OCI-M2 (cell line): ENCODE measurements around the gene IL12A.

Experiments used
- DNase-seq: peaks from one replicate; lab custom pipeline; 2025; ENCODE audit not compliant: unreplicated experiment; lab: John Stamatoyannopoulos, UW

Gene IL12A

DNA sequence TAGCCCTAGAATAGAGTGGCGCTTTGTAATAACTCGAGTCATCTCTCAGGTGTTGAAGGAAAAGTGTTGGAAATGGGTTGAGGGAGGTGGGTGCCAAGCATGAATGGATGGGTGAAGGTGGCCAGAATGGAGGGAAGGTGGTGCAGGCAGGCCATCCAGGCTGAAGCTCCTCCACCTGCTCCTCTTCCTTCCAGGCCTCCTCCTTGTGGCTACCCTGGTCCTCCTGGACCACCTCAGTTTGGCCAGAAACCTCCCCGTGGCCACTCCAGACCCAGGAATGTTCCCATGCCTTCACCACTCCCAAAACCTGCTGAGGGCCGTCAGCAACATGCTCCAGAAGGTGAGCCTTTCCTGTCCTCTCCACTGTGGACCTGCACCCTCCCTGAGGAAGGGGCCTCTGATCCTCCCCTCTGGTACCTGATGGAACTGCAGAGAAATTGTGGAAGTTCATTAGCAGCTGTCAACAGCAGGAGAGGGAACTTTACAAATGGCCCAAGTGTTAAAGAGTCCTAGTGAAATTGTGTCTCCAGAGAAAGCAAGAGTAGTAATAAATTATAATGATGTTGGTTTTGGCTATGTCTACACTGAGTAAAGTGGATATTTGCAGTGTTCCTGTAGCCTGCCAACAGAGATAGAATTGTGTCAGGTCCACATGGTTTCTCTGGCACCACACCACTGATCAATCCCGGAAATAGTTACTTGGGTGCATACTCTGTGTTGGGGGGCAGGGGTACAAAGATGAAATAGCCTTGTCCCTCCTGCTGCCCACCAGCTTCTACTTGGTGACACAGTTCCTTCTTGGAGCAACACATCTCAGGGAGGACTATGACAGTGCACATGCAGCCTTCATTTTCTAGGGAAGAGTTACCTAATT lies 1.6 kb downstream of the IL12A start:
- no peak for DNase-seq

DNA sequence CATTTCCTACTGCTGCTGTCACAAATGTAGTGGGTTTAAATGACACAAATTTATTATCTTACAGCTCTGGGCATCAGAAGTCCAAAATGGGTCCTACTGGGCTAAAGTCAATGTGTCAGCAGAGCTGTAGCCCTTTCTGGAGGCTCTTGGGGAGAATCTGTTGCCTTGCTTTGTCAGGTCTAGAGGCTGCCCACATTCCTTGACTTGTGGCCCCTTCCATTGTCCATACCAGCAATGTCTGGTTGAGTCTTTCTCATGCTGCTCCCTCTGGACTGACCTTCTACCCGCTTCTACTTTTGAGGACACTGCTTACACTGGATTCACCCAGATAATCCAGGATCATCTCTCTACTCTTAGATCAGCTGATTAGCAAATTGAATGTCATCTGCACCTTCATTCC lies 3.0 kb downstream of the IL12A start:
- no peak for DNase-seq

DNA sequence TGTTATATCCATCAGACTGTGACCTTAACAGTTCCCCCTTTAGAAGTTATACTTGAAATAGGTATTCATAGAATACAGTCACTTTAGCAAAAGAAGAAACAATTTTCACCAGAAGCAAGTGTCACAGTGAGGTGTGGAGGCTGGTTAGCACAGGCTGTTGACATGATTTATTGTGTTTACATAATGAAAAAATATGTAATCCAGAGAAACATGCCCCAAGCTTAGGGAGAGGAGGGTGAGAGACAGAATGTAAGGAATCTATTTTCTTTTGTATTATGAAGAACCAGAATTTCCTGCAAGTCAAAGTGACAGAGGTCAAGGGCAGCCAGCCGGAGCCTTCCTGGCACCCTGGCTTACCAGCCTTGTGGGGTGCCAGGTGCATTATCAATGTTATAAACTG lies 4.0 kb downstream of the IL12A start:
- DNase-seq = no peak

DNA sequence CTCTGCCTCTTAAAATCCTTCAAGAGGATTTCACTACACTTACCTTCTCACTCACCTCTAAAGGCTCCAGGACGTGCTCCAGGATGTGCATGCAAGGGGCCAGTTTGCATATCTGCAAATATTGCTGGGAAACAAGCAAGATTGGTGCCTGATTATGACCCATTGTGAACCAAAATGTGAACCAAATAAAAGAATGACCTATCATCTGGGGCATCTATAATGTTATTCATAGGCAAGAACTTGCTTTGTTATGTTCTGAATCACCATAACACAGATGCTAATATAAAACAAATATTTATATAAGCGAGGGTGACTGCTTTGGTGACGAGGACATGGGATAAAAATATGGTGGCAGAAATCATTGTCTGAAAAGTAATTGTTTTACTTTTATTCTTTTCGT lies 5.5 kb downstream of the IL12A start:
- DNase-seq = no peak

DNA sequence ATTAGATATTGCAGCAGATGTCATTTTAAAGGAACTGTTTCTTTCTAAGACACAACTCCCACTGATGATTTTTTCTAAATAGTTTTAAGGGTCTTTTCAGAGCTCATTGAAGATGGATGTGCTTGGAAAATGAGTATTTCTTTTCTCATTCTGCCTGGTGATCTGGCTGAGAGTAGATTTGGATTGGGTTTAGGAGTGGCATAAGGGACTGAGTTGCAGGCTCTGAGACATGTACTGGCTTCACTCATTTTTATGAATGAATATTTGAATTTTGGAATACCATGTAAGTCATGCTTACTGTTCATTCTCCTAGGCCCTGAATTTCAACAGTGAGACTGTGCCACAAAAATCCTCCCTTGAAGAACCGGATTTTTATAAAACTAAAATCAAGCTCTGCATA lies 6.5 kb downstream of the IL12A start:
- no peak for DNase-seq

DNA sequence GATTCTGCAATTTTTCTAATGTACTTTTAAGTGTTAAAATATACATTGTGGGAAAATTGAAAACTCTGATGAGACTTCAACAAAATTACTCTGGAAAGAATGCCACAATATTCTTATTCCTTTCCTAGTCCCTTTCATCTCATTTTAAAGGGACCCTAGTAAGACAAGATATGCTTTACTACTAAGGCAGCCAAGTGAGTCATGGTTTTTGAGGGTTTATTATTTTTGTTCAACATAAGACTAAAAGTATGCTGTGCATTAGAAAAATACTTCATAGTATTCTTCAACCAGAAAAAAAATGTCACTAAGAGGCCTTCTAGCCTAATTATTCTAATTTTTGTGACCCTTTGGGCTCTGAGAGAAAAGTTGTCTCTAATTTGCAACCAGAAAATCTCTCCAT lies 7.4 kb downstream of the IL12A start:
- DNase-seq = no peak

DNA sequence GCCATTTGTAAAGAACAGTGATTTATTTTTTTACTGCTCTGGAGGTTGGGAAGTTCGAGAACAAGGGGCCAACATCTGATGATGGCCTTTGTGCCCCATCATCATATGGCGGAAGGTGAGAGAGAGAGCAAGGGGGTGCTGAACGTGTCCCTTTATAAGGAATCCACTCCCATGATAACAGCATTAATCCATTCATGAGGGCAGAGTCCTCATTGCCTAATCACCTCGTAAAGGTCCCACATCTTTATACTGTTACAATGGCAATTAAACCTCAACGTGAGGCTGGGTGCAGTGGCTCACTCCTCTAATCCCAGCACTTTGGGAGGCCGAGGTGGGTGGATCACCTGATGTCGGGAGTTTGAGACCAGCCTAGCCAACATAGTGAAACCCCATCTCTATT lies 8.3 kb downstream of the IL12A start:
- no peak for DNase-seq

DNA sequence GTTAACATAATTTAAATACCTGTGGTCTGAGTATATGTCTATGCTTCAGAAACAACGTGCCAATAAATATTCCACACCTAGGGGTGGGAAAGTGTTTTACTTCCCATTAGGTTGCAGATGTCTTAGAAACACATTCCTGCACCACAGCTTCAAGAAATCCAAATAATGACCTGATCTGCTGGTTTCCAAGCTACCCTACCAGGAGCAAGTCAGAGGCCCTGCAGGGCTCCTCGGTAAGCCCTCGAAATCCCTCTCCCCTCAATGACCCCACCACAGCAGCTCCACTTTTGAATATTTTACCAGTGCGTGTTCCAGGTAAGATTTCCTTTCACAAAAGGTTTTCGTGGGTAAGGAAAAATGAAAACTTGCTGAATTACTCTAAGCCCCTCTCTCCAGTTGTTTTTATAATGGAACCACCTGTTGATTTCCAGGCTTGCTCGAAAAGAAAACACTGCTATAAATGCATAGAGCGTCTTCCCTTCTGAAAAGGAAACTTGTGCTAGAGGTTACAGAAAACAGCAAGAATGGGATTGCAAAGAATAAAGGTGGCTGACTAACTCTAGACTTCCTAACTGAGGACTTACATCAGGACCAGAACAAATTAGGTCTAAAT lies 12.6 kb downstream of the IL12A start:
- DNase-seq = no peak

DNA sequence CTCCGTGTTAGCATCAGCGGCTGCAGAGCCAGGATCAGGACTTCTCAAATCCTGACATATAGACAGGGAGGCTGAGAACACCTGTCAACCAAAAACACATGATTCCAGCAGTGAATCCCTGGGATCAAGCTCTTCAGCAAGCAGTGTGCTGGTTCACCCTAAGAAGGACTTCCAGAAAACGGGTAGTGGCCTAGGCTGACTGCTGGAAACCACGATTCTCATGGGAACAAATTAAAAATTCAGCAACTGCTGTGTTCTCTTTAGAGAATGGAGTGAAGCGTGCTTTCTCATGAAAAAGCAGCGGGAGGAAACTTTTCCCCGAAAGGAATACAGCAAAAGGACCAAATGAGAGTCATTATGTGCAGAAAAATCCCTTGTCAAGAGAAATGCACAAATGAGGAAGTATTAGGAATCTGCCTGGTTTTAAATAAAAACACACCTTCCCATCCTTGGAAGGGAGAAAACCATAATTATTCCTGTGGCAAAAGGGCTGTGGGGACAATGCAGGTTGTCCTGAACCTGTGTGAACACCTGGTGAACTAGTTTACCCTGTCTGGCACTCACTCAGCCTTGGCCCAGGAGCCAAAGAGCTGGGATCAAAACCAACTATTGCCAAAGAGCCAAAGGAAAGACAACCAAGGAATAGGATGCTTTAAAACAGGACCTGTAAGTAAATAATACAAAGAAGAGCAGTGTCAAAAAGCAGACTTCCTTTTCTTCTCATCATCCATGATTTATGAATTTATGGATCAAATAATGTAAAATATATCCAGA lies 13.4 kb downstream of the IL12A start:
- DNase-seq = no peak

DNA sequence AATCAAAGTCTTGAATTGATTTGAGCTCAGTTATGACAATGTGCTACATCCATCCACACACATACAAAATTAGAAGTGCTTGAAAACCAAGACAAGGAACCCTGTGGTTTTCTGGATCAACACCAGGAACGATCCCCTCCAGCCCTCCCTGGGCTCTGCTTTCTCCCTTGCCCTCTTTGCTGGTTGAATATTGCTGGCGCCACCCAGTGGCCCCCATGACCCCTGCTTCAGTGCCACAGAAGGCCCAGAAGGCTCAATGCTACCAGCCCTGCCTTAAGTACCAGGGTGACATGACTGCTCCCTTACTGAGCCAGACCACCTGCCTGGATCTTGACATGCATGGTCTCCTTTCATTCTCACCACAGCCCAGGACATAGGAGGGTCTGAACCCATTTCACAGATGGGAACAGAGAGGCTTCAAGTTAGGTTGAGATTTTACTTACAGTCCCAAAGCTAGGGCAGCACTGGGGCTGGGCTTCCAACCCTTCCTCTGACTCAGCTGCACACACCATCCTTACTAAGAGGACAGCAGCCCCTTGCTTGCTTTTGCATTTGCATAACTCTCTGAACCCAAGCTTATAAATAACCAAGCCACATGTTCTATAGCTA lies 15.0 kb downstream of the IL12A start:
- DNase-seq = no peak

DNA sequence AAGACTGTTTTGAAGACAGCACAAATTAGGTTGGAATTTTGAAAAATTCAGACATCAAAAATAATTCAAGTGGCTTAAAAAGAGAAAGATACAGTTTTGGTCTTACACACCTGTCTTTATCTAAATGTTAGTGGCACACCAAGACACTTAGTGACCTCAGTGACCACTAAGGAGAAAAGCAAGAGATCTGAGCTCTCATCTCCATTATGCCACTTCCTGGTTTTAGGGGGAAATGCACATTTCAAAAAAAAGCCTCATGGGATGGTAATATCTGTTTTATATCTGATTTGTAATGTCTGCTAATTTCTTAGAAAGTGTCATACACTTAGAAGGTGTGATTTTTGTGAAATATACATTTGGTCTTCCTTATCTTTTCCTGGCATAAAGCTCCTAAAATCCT lies 16.4 kb downstream of the IL12A start:
- DNase-seq = no peak

DNA sequence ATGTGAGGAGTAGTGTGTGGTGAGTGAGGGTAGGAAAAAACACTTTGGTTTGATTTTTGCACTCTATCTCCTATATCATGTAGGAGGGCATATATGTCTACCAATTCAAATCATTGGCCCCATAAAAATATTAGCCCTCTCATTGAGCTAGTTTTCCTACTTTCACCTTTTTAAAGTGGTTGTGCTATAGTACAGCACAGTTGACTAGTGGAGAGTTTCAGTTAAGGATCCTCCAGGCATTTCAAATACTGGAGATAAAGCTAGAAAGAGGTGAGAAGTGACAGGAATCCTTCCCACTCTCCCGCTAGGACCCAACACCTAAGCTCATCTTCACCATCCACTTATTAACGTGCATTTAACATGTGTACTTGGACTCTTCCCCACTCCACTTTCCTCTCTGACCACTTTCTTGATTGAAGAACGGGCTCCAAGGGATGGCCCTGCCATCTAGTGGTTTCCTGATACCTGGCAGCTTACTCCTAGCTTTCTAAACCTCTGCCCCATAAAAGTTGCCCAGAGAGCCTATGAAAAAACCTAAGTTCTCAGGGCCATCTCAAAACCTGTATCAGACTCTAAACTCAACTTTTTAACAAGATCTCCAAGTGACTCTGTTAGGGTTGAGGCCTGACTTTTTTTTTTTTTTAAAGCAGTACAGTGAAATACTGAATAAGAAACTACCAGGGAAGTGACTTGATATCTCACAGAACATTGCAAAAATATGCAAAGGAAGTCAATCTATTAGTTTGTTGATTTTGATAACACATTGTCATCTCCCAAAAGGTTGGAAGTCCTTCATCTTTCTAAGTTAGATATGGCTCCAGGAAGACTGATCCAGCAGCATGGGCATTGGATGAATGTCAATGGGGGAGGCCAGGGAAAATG lies 17.9 kb downstream of the IL12A start:
- DNase-seq = no peak

DNA sequence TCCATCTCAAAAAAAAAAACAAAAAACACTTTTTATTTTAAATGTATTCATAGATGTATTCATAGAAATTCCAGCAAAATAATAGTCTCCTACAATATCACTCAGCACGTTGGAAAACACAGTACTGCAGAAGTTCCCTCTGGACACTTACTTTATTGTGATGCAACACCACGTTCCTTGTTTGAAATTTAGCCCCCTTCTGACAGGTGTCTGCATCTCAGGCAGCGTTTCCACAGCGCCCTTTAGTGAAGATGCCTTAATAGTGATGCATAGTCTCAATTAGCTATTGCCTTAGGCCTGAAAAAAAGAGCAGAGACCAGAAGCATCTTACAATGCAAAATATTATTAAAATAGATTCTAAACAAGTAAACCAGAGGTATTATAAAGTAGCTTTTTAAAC lies 20.3 kb downstream of the IL12A start:
- DNase-seq = no peak

DNA sequence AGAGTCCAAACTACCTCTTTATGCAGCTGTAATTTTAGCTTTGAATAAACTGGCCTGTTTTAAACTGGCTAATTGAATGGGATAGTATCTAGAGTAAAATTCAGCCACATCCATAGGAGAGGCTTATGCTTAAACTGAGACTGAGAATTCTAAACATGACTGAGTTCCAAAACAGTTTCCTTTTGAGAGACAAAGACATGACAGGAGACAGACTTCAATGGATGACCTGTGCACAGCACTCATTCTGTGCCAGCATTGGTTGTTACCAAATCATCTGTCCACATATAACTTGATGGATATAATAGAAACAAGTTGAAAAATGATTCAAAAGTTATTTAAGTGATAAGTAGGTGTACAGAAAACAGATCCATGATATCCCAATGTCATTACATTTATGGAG lies 20.9 kb downstream of the IL12A start:
- DNase-seq = no peak

DNA sequence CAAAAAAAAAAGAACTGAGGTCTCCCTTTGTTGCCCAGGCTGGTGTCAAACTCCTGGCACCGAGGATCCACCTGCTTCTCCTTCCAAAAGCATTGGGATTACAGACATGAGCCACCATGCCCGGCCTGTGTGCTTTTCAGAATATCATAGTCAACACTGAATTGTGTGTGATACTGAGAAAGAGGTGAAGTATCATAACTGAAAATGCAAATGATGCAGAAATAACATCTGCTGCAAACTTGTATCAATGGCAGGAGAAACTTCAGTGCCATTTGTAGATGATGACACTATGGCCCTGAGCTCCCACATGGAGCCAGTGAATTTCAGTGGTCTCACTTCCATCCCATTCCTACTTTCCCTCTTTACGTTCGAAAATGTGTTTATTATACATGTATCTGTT lies 21.9 kb downstream of the IL12A start:
- no peak for DNase-seq

DNA sequence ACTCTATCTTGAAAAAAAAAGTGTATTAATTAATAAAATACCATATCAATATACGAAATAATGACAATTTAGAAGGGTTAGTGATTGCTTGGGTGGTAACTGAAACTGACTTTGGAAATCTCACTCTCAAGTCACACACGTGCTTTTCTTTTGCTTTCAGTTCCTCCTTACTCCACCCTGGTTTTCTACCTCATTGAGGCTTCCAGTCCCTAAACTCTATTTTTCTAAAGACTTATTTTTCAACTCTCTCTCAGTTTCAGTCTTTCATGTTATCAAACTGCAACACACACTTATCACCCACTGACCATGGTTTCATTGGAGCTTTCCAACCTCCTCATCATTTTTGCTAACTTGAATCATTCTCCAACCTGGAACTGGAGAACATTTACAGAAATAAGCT lies 23.5 kb downstream of the IL12A start:
- DNase-seq = no peak

DNA sequence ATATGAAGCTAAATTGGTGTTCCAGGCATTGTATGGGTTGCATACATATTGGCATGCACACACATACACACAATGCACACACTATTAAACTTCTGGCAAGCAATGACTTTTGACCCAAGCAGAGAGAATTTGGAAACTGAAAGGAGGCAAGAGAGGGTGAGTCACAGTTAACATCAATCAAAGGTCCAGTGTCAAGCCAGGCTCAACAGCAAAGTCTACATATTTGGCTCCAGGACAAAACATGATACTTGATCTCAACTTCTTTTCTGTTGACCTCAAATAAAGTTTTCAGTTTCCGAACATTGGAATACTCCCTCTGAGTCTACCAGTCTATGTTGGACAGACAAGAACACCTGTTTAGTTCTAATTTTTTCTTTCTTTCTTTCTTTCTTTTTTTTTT lies 28.3 kb downstream of the IL12A start:
- no peak for DNase-seq

DNA sequence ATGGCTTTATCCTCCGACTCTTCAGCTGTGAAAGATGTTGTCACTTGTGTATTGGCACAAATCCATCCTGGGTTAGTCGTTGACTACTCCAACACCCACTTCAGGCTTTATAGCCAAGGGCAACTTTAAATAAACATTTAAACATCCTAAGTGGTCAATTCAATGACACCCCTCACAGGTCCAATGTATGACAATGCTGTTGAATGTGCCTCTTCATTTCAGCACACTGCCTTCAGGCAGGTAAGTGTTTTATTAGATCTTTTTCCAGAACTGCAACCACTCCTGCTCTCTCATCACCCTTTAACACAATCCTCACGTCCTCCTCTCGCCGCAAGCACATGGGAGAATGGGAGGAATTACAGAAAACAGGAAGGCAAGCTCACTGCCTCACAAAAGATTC lies 30.3 kb downstream of the IL12A start:
- DNase-seq = no peak

DNA sequence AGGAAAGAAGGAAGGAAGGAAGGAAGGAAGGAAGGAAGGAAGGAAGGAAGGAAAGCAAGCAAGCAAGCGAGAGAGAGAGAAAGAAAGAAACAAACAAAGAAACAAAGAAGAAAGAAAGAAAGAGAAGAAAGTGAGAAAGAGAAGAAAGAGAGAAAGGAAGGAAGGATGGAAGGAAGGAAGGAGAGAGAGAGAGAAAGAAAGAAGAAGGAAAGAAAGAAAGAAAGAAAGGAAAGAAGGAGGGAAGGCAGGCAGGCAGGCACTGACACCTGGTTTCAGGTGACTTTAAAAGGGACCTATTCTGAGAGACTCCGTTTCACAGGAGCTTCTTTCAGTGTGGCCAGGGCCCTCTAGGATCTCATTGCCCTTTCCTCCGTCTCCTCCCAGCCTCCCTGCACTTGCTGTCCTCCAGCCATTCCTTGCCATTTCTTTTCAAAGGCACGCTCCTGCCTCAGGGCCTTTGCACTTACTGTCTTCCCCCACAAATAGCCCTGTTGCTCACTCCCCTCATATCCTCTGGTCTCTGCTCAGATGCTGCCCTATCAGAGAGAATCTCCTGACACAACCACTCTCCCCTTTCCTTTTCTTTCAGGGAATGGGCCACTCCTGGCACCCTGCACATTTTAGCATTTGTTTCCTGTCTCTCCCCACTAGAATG lies 31.5 kb downstream of the IL12A start:
- DNase-seq = no peak

DNA sequence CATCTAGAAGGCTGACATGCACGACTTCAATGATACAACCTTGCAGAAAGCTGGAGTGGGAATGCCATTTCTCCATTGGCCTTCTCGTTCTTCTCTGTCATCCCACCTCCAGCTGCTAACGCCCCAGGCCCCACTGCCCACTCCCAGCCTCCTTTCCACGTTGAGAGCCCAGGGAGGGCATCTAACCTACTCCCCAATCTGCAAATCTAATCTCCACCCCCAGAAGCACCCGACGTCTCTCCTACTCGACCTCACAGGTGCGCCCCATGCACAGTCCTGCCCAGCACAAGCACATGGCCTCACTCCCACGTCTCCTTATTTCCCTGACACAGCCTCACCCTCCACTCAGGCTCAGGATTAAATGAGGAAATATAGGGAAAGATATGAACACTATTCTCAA lies 33.4 kb downstream of the IL12A start:
- DNase-seq = no peak
